Keratinocyte (primary cell): ENCODE measurements around the gene RPP21. TPM values are rescaled to one million over a fixed set of nuclear protein-coding genes. Genes with fewer than 3 reads are reported as not detected.

Experiments used
- DNase-seq: peaks from one replicate; pipeline ENCODE4 v3.0.0-alpha.2; 2011; ENCODE audit warnings: low read depth, missing footprints, low spot score
- FAIRE-seq: peaks from 2 replicates; lab custom pipeline; 2011; peaks lifted over from hg19 to GRCh38; lab: Jason Lieb, UNC
- H2AFZ ChIP-seq: 2 replicates; pipeline ENCODE4 v1.6.0; 2012; ENCODE audit warnings: low read length, control low read depth, inconsistent platforms; ENCODE audit not compliant: control insufficient read depth
- H3K27ac ChIP-seq: 2 replicates; pipeline ENCODE4 v1.5.1; 2011; ENCODE audit warnings: low read length; ENCODE audit not compliant: control insufficient read depth, insufficient read depth
- H3K27me3 ChIP-seq: 3 replicates; pipeline ENCODE4 v1.6.0; 2011; ENCODE audit warnings: low read length; ENCODE audit not compliant: control insufficient read depth, insufficient read depth; ENCODE audit errors: extremely low read depth
- H3K36me3 ChIP-seq, 2 experiments: 2 replicates in 1 of 2; 3 replicates in 1 of 2; pipeline ENCODE4 v1.5.1; 2011; ENCODE audit warnings: low read length in 2 of 2, mild to moderate bottlenecking in 1 of 2; ENCODE audit not compliant: control insufficient read depth in 2 of 2, insufficient read depth in 2 of 2; ENCODE audit errors: extremely low read depth in 1 of 2
- H3K4me1 ChIP-seq: 3 replicates; pipeline ENCODE4 v1.5.1; 2011; ENCODE audit warnings: low read length; ENCODE audit not compliant: control insufficient read depth, insufficient read depth; ENCODE audit errors: extremely low read depth
- H3K4me2 ChIP-seq: 3 replicates; pipeline ENCODE4 v1.6.0; 2011; ENCODE audit warnings: low read depth, low read length; ENCODE audit not compliant: control insufficient read depth, insufficient read depth; ENCODE audit errors: extremely low read depth
- H3K4me3 ChIP-seq, 3 experiments: fragments of 200-600 bp in 1 of 3; sonication (generic) in 1 of 3; 2 replicates in 2 of 3; 3 replicates in 1 of 3; pipeline ENCODE4 v1.5.1; 2011 to 2016; ENCODE audit warnings: low read length in 3 of 3, mild to moderate bottlenecking in 3 of 3, control low read depth in 2 of 3, inconsistent platforms in 1 of 3, low read depth in 1 of 3, mixed read lengths in 1 of 3, mixed run types in 1 of 3, moderate library complexity in 1 of 3; ENCODE audit not compliant: control insufficient read depth in 2 of 3, insufficient read depth in 2 of 3; ENCODE audit errors: extremely low read depth in 1 of 3
- H3K79me2 ChIP-seq: 2 replicates; pipeline ENCODE4 v1.6.0; 2012; ENCODE audit warnings: low read length; ENCODE audit not compliant: control insufficient read depth, insufficient read depth
- H3K9ac ChIP-seq: 3 replicates; pipeline ENCODE4 v1.6.0; 2011; ENCODE audit warnings: low read length; ENCODE audit not compliant: control insufficient read depth, insufficient read depth; ENCODE audit errors: extremely low read depth
- H3K9me1 ChIP-seq: 3 replicates; pipeline ENCODE4 v1.6.0; 2011; ENCODE audit warnings: low read length; ENCODE audit not compliant: control insufficient read depth, insufficient read depth; ENCODE audit errors: extremely low read depth
- H3K9me3 ChIP-seq: 2 replicates; pipeline ENCODE4 v1.5.1; 2012; ENCODE audit warnings: low read depth, low read length; ENCODE audit not compliant: control insufficient read depth
- H4K20me1 ChIP-seq: 3 replicates; pipeline ENCODE4 v1.6.0; 2011; ENCODE audit warnings: low read length; ENCODE audit not compliant: control insufficient read depth, insufficient read depth; ENCODE audit errors: extremely low read depth
- CTCF ChIP-seq, 3 experiments: IDR thresholded peaks in 1 of 3; conservative IDR thresholded peaks in 1 of 3; optimal IDR thresholded peaks in 1 of 3; 2 replicates in 2 of 3; 3 replicates in 1 of 3; pipeline versions ENCODE3 to v1.5.1; 2011; ENCODE audit warnings: low read length in 3 of 3, mild to moderate bottlenecking in 3 of 3, moderate library complexity in 2 of 3, control low read depth in 1 of 3, inconsistent platforms in 1 of 3; ENCODE audit not compliant: insufficient read depth in 2 of 3; ENCODE audit errors: extremely low read depth in 1 of 3
- EZH2 ChIP-seq: IDR thresholded peaks from one replicate; pipeline ENCODE4 v1.6.1; 2012; ENCODE audit warnings: inconsistent platforms, mild to moderate bottlenecking, low read length, moderate library complexity
- dilution Hi-C: fragments of 300-500 bp; cut with MboI; formaldehyde crosslinking; loops from one replicate; pipeline ENCODE4 v1.7.0; 2020; ENCODE audit warnings: low sequenced_read_pairs; ENCODE audit not compliant: extremely low pct_ligation_motif_present
- polyA plus RNA-seq, 5 experiments: library from polyadenylated mRNA; depleted of rRNA in 3 of 5; stranded (reverse) in 3 of 5; stranded (forward) in 1 of 5; unstranded in 1 of 5; fragments of >200 nt; gene quantifications; 1 replicate in 1 of 5; 2 replicates in 3 of 5; 3 replicates in 1 of 5; pipeline versions ENCODE4 v1.2.1 to v1.2.3, GENCODE V29; 2011 to 2012; ENCODE audit warnings: missing spikeins in 2 of 5, low read depth in 1 of 5, low replicate concordance in 1 of 5

RPP21 gene
- polyA plus RNA-seq, 1 donor (not counting 4 experiments of a cell fraction or from before 2014, with no cell fraction given): 25.7 TPM

GRCh38 chr6:30341218-30341617 is 3.7 kb upstream of the RPP21 start:
- peaks cover 9% of the 10 kb centered on the region for H3K4me1 ChIP-seq
- no peaks in the 10 kb centered on the region for H3K9me3 ChIP-seq
- no peak overlapping the region for H2AFZ ChIP-seq
- FAIRE-seq (no peak), DNase-seq (no peak)
- TF ChIP-seq CTCF (optimal IDR thresholded peaks at IDR 0.05 in 1 of 3, IDR thresholded peaks at IDR 0.05 in 1 of 3, conservative IDR thresholded peaks at IDR 0.05 in 1 of 3; ENCODE audit: extremely low read depth in 1 of 3, insufficient read depth in 2 of 3, low read length in 3 of 3): no peak
- TF ChIP-seq EZH2: no peak
- no peak overlapping the region for H3K27ac ChIP-seq
- H3K4me2 ChIP-seq: no peak overlapping the region
- H3K27me3 ChIP-seq: no peaks in the 10 kb centered on the region
- H3K36me3 ChIP-seq: peaks cover 6 to 14% of the 10 kb centered on the region in 2 experiments
- H3K4me3 ChIP-seq: no peak overlapping the region
- dilution Hi-C loops: loop anchor here (25.0 kb wide), 1 partner anchor 104 kb away; no protein-coding TSS in a partner anchor
- H4K20me1 ChIP-seq: no peaks in the 10 kb centered on the region
- H3K9me1 ChIP-seq: no peaks in the 10 kb centered on the region
- H3K9ac ChIP-seq: no peak overlapping the region
- H3K79me2 ChIP-seq: peaks cover 2% of the 10 kb centered on the region

- Histone ChIP-seq H2AFZ (no peak overlapping the region), H4K20me1 (no peaks in the 10 kb centered on the region), H3K9me3 (no peaks in the 10 kb centered on the region), H3K27me3 (no peaks in the 10 kb centered on the region), H3K4me2 (no peak overlapping the region), H3K9me1 (no peaks in the 10 kb centered on the region), H3K4me3 (no peak overlapping the region), H3K4me1 (peaks cover 9% of the 10 kb centered on the region), H3K27ac (no peak overlapping the region), H3K79me2 (peaks cover 2% of the 10 kb centered on the region), H3K36me3 (peaks cover 8 to 18% of the 10 kb centered on the region in 2 experiments), H3K9ac (no peak overlapping the region)
- dilution Hi-C loops: loop anchor here (25.0 kb wide), 1 partner anchor 104 kb away; no protein-coding TSS in a partner anchor
- TF ChIP-seq CTCF (optimal IDR thresholded peaks at IDR 0.05 in 1 of 3, IDR thresholded peaks at IDR 0.05 in 1 of 3, conservative IDR thresholded peaks at IDR 0.05 in 1 of 3; ENCODE audit: extremely low read depth in 1 of 3, insufficient read depth in 2 of 3, low read length in 3 of 3) (no peak), EZH2 (no peak)
- FAIRE-seq (no peak), DNase-seq (no peak)
These were observed 3.2 kb upstream of the RPP21 start for GRCh38 chr6:30341728-30342127.
